OCI-LY1 (cell line): ENCODE data around the gene CCDC85C.

Experiments
- CTCF ChIP-seq: fragments of 200-600 bp; sonication (generic), shearing (Covaris generic); IDR thresholded peaks from 2 replicates; pipeline ENCODE4 v1.5.1; 2017; ENCODE audit warnings: mild to moderate bottlenecking, antibody characterized with exemption, low read length, moderate library complexity, mixed read lengths
- EZH2 ChIP-seq: fragments of 200-600 bp; sonication (generic), shearing (Covaris generic); IDR thresholded peaks from 2 replicates; pipeline ENCODE4 v1.8.0; 2017; ENCODE audit warnings: borderline replicate concordance, mixed run types, mild to moderate bottlenecking, antibody characterized with exemption, low read length, moderate library complexity, mixed read lengths

- no peak for TF ChIP-seq CTCF
- TF ChIP-seq EZH2 = no peak
These were observed 31.1 kb upstream of the CCDC85C start for GRCh38 chr14:99635116-99635515.
